Measurements from ENCODE around the gene DGKG. TPM values are rescaled to one million over a fixed set of nuclear protein-coding genes. Genes with fewer than 3 reads are reported as not detected.

Gene DGKG
- total and polyA plus RNA-seq, 2 of the 8 experiments (the other 6 are each of a cell fraction or from before 2014, with no cell fraction given), result 0.30 to 0.48 TPM

GRCh38 chr3:186383026-186383993, 21.3 kb upstream of the DGKG start:
- Histone ChIP-seq H4K91ac (replicated peaks; ENCODE audit: insufficient read length, low read length) (no peak overlapping the region), H2BK5ac (ENCODE audit: low read depth, low read length) (no peak overlapping the region), H3K4ac (replicated peaks; ENCODE audit: insufficient read length, low read depth, low read length) (no peak overlapping the region), H4K5ac (ENCODE audit: insufficient read length, low read depth, low read length) (no peak overlapping the region), H3K23ac (ENCODE audit: insufficient read length) (no peak overlapping the region), H3K4me3 (ENCODE audit: extremely low read depth in 1 of 4, insufficient read depth in 2 of 4, low read depth in 3 of 4, low read length in 4 of 4) (no peak overlapping the region), H3K56ac (replicated peaks; ENCODE audit: insufficient read length, low read depth, low read length) (no peak overlapping the region), H3K79me1 (ENCODE audit: low read depth, low read length) (no peaks in the 10 kb centered on the region), H3K36me3 (ENCODE audit: control insufficient read depth in 2 of 4, insufficient read depth in 4 of 4, low read length in 3 of 4) (no peaks in the 10 kb centered on the region), H2BK12ac (ENCODE audit: low read depth, low read length) (no peak overlapping the region), H3K27me3 (replicated peaks in 1 of 4; ENCODE audit: control insufficient read depth in 3 of 4, extremely low read depth in 1 of 4, insufficient read depth in 3 of 4, low read length in 3 of 4) (0 out of 7 replicates have a peak, but pooled peaks cover 0 to 2% (median 0%) of the 10 kb centered on the region in 4 experiments), H3K27ac (ENCODE audit: low read depth, low read length) (no peak overlapping the region), H3K14ac (ENCODE audit: insufficient read length) (no peak overlapping the region), H3K9me3 (ENCODE audit: insufficient read depth in 2 of 2, low read depth in 1 of 2, low read length in 1 of 2) (no peaks in the 10 kb centered on the region), H3K23me2 (ENCODE audit: low read depth, low read length) (no peaks in the 10 kb centered on the region; the same call in 1 of the 2 replicates), H4K20me1 (replicated peaks in 1 of 2; ENCODE audit: control insufficient read depth in 1 of 2, insufficient read depth in 2 of 2, low read length in 2 of 2) (no peaks in the 10 kb centered on the region), H3K18ac (ENCODE audit: extremely low read depth, low read length) (no peak overlapping the region), H2AK5ac (ENCODE audit: low read depth, low read length) (no peak overlapping the region), H4K8ac (ENCODE audit: extremely low read depth, insufficient read depth, low read length) (no peak overlapping the region), H3K4me2 (ENCODE audit: insufficient read depth in 1 of 2, low read depth in 2 of 2, low read length in 2 of 2) (no peak overlapping the region), H3K9ac (replicated peaks in 1 of 4; ENCODE audit: extremely low read depth in 1 of 4, low read depth in 3 of 4, low read length in 3 of 4) (no peak overlapping the region), H2BK20ac (ENCODE audit: low read length) (no peak overlapping the region), H3K4me1 (replicated peaks in 1 of 4; ENCODE audit: control insufficient read depth in 3 of 4, insufficient read depth in 4 of 4, low read length in 3 of 4) (peaks cover 0 to 4% (median 0%) of the 10 kb centered on the region in 4 experiments; a peak in 2 of 7 replicates), H3K79me2 (ENCODE audit: control insufficient read depth in 1 of 2, insufficient read depth in 2 of 2, low read length in 2 of 2) (no peaks in the 10 kb centered on the region), H2BK120ac (replicated peaks; ENCODE audit: low read depth, low read length) (no peak overlapping the region), H2AFZ (ENCODE audit: low read length) (no peak overlapping the region), H2BK15ac (ENCODE audit: low read length) (no peak overlapping the region)
- 89% methylated on average over 18 of the region's 18 CpGs; no CpG with 5 or more reads in 1 of the 2 experiments for WGBS, 2 experiments (ENCODE audit: extremely low coverage in 1 of 2, insufficient coverage in 1 of 2, insufficient read length in 1 of 2, insufficient replicate concordance in 2 of 2, low coverage in 1 of 2, low lambda C conversion rate in 2 of 2, missing lambda C conversion rate in 1 of 2)
- POLR2A ChIA-PET (ENCODE audit: partially characterized antibody), result no interaction called here
- FAIRE-seq (no peak), DNase-seq (ENCODE audit: low read depth in 1 of 2, low spot score in 2 of 2) (no peak)
- CTCF ChIA-PET (ENCODE audit: partially characterized antibody), result interaction anchor here (0.7 to 3.1 kb wide), 3 partner anchors 17 to 91 kb away, joined by 3 to 9 read pairs (median 3); no protein-coding TSS in a partner anchor
- no peak for TF ChIP-seq JUND (IDR thresholded peaks at IDR 0.05; ENCODE audit: low read length)
- TF ChIP-seq JUN (IDR thresholded peaks at IDR 0.05; ENCODE audit: low read depth, low read length), result no peak
- no peak for TF ChIP-seq CHD1 (IDR thresholded peaks at IDR 0.05; ENCODE audit: low read depth, low read length)
- TF ChIP-seq RNF2 (IDR thresholded peaks at IDR 0.05; ENCODE audit: borderline replicate concordance, low read depth, low read length, missing control alignments, poor library complexity, severe bottlenecking), result no peak
- TF ChIP-seq CTCF (IDR thresholded peaks at IDR 0.05; ENCODE audit: control extremely low read depth in 1 of 3, insufficient read depth in 1 of 3, low read depth in 1 of 3, low read length in 3 of 3), result no peak
- TF ChIP-seq EGR1 (IDR thresholded peaks at IDR 0.05; ENCODE audit: borderline replicate concordance, low read depth, low read length), result no peak
- TF ChIP-seq RXRA (IDR thresholded peaks at IDR 0.05; ENCODE audit: insufficient read depth, low read depth, low read length), result no peak
- TF ChIP-seq SAP30 (IDR thresholded peaks at IDR 0.05; ENCODE audit: insufficient read depth, insufficient replicate concordance, low read length), result no peak
